Measurements from ENCODE around the gene ROR2. TPM values are rescaled to one million over a fixed set of nuclear protein-coding genes. Genes with fewer than 3 reads are reported as not detected.

Gene ROR2
- total RNA-seq, 1 experiment from 2014 or later, result 0.68 TPM

GRCh38 chr9:91856419-91856818 is 93.6 kb downstream of the ROR2 start:
- ChIA-PET CTCF (no interaction called here), POLR2A (no interaction called here)
- no peaks in the 10 kb centered on the region for H3K9me3 Mint-ChIP-seq (ENCODE audit: unreplicated experiment)
- no peaks in the 10 kb centered on the region for H3K36me3 Mint-ChIP-seq (ENCODE audit: insufficient read depth, unreplicated experiment)
- no peak overlapping the region for H3K4me3 Mint-ChIP-seq (ENCODE audit: unreplicated experiment)
- Histone ChIP-seq H3K4me3 (ENCODE audit: low read depth, low read length) (no peak overlapping the region), H3K9me3 (no peaks in the 10 kb centered on the region), H3K36me3 (ENCODE audit: control insufficient read depth, insufficient read depth, low read length) (no peaks in the 10 kb centered on the region), H3K27me3 (replicated peaks; ENCODE audit: control insufficient read depth, insufficient read depth, low read length) (no peaks in the 10 kb centered on the region), H3K4me1 (no peaks in the 10 kb centered on the region)
- no peaks in the 10 kb centered on the region for H3K4me1 Mint-ChIP-seq (ENCODE audit: low read depth, unreplicated experiment)
- H3K27ac Mint-ChIP-seq (ENCODE audit: unreplicated experiment), result no peak overlapping the region
- no peaks in the 10 kb centered on the region for H3K27me3 Mint-ChIP-seq (ENCODE audit: insufficient read depth, unreplicated experiment)
- no peak for DNase-seq
- intact Hi-C loops (cut with micrococcal nuclease; ENCODE audit: unreplicated experiment), result no loop called here
- no TSS peak for BruUV-seq (replicated peaks)
- no peak for TF ChIP-seq CTCF (IDR thresholded peaks at IDR 0.05; ENCODE audit: insufficient read depth in 1 of 2, low read depth in 1 of 2, low read length in 1 of 2, severe bottlenecking in 1 of 2, unreplicated experiment in 1 of 2)

GRCh38 chr9:91855196-91855595 is 94.8 kb downstream of the ROR2 start:
- BruUV-seq (replicated peaks), result no TSS peak
- ChIA-PET POLR2A (no interaction called here), CTCF (no interaction called here)
- H3K27ac Mint-ChIP-seq (ENCODE audit: unreplicated experiment), result no peak overlapping the region
- no peaks in the 10 kb centered on the region for H3K27me3 ChIP-seq (replicated peaks; ENCODE audit: control insufficient read depth, insufficient read depth, low read length)
- intact Hi-C loops (cut with micrococcal nuclease; ENCODE audit: unreplicated experiment), result no loop called here
- H3K4me3 ChIP-seq (ENCODE audit: low read depth, low read length), result no peak overlapping the region
- H3K4me3 Mint-ChIP-seq (ENCODE audit: unreplicated experiment), result no peak overlapping the region
- H3K36me3 Mint-ChIP-seq (ENCODE audit: insufficient read depth, unreplicated experiment), result no peaks in the 10 kb centered on the region
- no peaks in the 10 kb centered on the region for H3K36me3 ChIP-seq (ENCODE audit: control insufficient read depth, insufficient read depth, low read length)
- H3K9me3 ChIP-seq, result no peaks in the 10 kb centered on the region
- no peaks in the 10 kb centered on the region for H3K27me3 Mint-ChIP-seq (ENCODE audit: insufficient read depth, unreplicated experiment)
- no peaks in the 10 kb centered on the region for H3K9me3 Mint-ChIP-seq (ENCODE audit: unreplicated experiment)
- no peak for TF ChIP-seq CTCF (IDR thresholded peaks at IDR 0.05; ENCODE audit: insufficient read depth in 1 of 2, low read depth in 1 of 2, low read length in 1 of 2, severe bottlenecking in 1 of 2, unreplicated experiment in 1 of 2)
- H3K4me1 Mint-ChIP-seq (ENCODE audit: low read depth, unreplicated experiment), result no peaks in the 10 kb centered on the region
- no peaks in the 10 kb centered on the region for H3K4me1 ChIP-seq
- DNase-seq, result no peak

DNA sequence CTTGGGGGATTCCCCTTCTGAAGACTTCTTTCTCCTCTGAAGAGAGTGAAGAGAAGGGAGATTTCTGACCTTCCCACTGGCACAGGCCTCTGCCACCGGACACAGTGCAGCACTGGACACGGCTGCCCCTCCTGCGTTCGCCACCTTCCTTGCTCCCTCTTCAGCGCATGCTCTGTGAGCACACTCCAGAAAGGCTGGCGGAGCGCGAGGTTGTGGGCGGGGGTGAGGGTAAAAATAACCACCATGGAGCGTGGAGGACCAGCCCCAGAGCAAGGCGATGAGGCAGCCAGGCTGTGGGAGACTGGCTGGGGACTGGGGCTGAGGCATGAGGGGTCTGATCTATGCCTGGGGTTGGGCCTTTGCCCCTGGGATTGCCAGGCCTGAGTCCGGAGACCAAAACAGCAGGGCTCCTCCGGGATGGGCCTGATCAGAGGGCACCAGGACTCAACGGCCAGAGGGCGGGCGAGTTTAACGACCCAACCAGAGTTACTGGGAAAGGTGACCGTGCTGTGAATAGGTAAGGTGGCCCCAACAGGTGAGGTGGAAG is 97.2 kb downstream of the ROR2 start:
- H3K27me3 ChIP-seq (replicated peaks; ENCODE audit: control insufficient read depth, insufficient read depth, low read length), result no peaks in the 10 kb centered on the region
- BruUV-seq (replicated peaks), result no TSS peak

More for the DNA sequence above, 97.2 kb downstream of the ROR2 start:
- DNase-seq, result no peak
- Mint-ChIP-seq H3K4me3 (ENCODE audit: unreplicated experiment) (no peak overlapping the region), H3K9me3 (ENCODE audit: unreplicated experiment) (no peaks in the 10 kb centered on the region), H3K27me3 (ENCODE audit: insufficient read depth, unreplicated experiment) (no peaks in the 10 kb centered on the region), H3K36me3 (ENCODE audit: insufficient read depth, unreplicated experiment) (no peaks in the 10 kb centered on the region), H3K27ac (ENCODE audit: unreplicated experiment) (no peak overlapping the region), H3K4me1 (ENCODE audit: low read depth, unreplicated experiment) (no peaks in the 10 kb centered on the region)
- Histone ChIP-seq H3K9me3 (no peaks in the 10 kb centered on the region), H3K4me1 (no peaks in the 10 kb centered on the region), H3K36me3 (ENCODE audit: control insufficient read depth, insufficient read depth, low read length) (no peaks in the 10 kb centered on the region), H3K4me3 (ENCODE audit: low read depth, low read length) (no peak overlapping the region)
- CTCF ChIA-PET, result no interaction called here
- no peak for TF ChIP-seq CTCF (IDR thresholded peaks at IDR 0.05; ENCODE audit: insufficient read depth in 1 of 2, low read depth in 1 of 2, low read length in 1 of 2, severe bottlenecking in 1 of 2, unreplicated experiment in 1 of 2)
- POLR2A ChIA-PET, result no interaction called here
- intact Hi-C loops (cut with micrococcal nuclease; ENCODE audit: unreplicated experiment), result no loop called here
